ENCODE results near the gene NRP2.

NRP2 gene, protein sequence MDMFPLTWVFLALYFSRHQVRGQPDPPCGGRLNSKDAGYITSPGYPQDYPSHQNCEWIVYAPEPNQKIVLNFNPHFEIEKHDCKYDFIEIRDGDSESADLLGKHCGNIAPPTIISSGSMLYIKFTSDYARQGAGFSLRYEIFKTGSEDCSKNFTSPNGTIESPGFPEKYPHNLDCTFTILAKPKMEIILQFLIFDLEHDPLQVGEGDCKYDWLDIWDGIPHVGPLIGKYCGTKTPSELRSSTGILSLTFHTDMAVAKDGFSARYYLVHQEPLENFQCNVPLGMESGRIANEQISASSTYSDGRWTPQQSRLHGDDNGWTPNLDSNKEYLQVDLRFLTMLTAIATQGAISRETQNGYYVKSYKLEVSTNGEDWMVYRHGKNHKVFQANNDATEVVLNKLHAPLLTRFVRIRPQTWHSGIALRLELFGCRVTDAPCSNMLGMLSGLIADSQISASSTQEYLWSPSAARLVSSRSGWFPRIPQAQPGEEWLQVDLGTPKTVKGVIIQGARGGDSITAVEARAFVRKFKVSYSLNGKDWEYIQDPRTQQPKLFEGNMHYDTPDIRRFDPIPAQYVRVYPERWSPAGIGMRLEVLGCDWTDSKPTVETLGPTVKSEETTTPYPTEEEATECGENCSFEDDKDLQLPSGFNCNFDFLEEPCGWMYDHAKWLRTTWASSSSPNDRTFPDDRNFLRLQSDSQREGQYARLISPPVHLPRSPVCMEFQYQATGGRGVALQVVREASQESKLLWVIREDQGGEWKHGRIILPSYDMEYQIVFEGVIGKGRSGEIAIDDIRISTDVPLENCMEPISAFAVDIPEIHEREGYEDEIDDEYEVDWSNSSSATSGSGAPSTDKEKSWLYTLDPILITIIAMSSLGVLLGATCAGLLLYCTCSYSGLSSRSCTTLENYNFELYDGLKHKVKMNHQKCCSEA

DNA sequence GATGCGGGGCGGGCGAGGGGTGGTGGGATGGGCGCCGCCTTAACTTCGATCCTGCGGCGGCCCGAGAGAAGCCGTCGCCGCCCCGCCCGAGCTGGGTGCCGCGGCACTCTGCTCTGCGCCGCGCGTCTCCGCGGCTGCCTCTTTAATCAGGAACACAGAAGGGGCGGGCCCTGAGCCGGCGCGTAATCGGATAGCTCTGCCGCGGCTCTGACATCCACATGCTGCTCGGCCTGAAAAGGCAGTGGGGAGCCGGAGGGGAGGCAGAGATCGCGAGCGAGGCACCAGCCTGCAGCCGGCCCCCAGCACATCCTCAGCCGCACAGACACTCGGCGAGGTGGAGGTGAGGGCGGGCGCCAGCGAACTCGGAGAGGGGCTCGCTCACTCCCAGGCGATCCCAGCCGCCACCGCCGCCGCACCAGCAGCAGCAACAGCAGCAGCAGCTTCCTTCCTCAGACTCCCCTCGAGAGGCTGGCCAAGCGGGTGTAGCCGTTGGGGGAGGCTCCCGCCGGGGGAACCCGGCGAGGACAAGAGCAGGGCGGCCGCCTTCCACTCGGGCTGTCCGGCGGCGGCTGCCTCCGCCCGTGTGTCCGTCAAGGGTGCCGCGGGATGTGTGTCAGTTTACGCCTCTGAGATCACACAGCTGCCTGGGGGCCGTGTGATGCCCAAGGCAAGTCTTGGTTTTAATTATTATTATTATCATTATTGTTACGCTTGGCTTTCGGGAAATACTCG lies at the start of gene NRP2:
Gene NRP2 (plus strand): TSS at position 263 of the 732 bp plus-strand sequence. CDS start 790 bp downstream, outside the sequence.
- no peak for DNase-seq (ENCODE audit: low spot score)

DNA sequence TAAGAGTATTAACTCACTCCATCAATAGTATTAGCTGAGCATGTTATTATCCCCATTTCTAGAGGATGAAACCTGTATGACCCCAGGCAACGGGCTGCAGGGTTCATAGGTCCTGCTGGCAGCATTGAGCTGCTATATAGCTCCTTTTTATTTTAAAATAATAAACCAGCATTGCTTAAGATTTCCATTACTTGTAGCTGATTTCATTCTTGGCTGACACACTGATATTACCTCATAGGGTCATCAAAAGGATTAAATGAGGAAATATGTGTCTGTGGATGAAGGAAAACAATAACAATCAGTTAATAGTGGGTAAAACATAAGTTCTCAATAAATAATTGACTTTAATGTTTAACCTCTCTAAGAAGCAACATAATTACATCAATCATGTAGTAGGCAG lies 48.3 kb upstream of the NRP2 start:
- no peak for DNase-seq (ENCODE audit: low spot score)

DNA sequence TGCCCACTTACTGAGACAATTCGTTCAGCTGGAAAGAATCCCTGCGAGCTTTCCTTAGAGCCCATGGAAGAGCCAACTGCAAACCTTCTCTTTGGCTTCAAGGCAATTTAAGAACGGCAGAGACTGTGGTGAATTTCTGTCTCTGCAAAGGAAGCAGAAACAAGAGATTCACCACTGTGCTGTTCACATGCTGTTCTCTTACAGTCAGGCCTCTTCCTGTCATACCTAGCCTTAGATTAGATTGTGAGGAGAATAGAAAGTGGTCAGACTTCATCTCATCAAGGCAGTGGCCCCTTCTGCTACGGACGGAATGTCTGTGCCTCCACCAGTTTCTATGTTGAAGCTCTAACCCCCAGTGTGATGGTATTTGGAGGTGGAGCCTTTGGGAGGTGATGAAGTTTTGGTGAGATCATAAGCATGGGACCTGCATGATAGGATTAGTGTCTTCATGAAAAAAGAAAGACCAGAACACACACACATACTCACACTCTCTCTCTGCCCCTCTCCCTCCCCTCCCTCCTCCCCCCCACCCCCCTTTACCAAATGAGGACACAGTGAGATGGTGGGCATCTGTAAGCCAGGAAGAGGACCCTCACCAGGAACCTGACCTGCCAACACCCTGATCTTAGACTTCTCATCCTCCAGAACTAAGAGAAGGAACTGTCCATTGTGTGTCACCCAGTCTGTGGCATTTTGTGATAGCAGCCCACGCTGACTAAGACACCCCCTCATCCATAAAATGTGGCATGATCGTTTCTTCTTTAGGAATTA lies 45.6 kb upstream of the NRP2 start:
- no peak for DNase-seq (ENCODE audit: low spot score)

DNA sequence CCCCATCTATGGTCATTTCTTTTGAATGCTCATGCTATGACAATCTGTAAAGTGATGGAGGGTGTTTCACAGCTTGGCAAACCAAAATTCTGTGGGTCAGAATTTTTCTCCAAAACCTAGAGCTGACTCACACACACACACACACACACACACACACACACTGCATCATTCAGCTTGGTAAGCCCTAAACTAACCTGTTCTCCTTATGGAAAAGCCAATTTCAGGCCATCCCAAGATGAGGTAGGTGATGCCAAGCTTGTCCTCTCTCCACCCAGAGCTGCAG lies 45.0 kb upstream of the NRP2 start:
- DNase-seq (ENCODE audit: low spot score) = no peak

DNA sequence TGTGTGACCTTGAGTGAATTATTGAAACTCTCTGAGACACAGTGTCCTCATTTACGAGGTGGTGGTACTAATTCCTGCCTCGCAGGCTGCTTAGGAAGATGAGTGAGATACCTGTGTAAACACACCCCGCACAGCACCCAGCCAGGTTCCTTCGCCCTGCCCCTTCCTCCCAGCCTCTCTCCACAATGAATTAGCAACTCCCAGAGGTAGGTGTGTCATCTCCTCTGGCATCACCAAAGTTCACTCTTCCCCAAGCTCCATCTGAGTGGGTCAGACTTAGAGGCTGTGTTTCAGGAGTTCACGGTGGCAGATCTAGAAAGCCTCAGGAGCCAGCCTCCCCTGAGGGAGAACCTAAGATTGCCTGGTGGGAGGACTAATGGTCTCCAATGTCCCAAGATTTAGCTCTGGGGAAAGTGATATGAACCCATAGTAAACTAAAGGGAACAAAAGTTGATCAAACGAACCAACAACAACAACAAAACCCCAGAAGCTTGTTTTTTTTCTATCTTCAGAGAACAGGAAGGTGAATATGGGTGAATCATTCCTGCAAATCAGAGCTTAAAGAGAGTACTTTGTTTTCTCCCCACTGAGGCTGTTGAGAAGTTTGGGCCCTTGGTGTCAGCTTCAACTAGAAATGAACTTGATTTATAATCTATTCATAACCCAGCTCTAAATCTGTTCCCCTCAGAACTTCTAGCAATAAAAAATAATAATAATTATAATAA lies 44.4 kb upstream of the NRP2 start:
- no peak for DNase-seq (ENCODE audit: low spot score)

DNA sequence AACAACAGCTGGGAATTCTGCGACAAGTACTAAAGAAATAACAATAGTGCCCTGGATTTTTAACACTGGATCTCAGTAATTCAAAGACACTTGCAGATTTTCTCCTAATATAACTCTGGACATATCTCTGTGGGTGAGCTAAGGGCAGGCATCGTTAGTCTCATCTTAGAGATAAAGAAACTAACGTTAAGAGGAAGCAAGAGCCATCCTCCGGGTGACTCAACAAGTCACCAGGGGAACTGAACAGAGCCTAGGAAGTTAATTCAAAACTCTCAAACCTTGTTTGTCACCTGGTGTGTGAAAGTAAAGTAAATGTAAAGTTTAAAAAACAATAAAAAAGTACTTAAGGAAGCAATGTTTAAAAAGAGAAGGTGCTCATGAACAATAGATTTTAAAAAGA lies 41.6 kb upstream of the NRP2 start:
- DNase-seq (ENCODE audit: low spot score) = no peak

DNA sequence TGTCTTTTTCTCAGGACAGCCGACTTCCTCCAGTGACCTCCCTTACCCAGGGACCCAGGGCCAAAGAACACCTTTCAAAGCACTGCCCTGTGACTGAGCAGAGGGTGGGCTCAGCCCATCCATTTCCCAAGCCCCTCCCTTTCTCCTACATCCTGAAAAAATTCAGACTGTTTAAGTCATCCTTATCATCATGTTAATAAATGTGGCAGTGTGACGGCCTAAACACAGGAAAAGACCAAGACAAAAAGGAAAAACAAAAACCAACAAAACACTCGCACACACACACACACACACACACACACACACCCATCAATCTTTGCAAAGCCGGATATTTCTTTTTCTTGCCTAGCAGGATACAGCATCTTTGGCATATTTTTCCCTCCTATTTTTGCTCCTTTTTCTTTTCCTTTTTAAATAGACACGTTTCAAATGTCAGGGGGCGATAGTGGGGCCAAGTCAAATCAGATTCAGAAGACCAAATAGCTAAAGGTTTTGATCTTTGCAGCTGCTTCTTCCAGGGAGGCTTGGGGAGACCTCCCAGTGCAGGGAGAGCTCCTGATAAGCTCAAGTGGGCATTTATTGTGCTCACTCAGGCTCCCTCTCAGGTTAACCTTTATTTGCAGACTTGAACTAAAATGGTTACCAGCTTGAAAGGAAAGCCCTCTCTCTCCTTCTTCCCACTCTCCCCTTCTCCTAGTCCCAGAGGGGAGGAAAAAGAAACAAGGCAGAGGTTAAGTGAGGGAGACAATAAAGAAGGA lies 39.5 kb upstream of the NRP2 start:
- no peak for DNase-seq (ENCODE audit: low spot score)

DNA sequence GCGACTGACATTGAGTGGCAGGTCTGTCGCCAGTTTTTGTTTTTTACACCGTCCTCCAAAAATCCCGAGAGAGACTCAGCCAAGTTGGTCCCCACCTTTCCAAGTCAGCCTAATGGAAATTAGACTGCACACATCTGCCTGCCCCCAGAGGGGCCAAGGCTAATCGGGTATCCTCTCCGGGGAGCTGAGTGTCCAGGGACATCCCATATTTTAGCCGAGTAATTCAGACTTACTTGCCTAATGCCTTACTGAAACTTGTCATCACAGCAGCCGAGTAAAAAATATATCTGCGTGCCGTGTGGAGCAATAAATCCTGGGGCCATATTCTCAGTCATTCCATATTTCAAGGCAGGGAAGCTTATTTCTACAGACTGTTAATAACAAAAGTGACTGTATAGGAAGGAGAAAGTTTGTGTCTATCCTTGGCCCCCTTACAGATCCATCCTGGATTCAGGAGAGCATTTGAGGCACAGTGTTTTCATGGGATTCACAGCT lies 38.9 kb upstream of the NRP2 start:
- no peak for DNase-seq (ENCODE audit: low spot score)

DNA sequence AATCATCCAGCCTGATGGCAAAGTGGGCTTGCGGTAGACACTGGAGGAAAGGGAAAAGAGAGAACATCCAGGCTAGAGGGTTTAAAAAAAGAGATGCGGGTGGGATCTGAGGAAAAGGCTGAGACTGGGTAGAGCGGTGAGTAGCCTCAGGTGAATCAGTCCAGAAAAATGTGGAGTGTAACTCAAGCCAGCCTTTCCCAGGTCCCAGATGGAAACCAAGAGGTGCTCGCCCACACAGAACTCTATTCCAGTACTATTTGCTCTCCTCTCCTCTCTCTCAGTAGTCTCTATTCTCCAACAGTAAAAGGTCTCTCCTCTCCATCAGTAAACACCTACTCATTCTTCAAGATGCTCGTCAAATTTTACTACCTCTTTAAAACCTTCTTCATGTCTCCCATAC lies 38.3 kb upstream of the NRP2 start:
- DNase-seq (ENCODE audit: low spot score) = no peak

DNA sequence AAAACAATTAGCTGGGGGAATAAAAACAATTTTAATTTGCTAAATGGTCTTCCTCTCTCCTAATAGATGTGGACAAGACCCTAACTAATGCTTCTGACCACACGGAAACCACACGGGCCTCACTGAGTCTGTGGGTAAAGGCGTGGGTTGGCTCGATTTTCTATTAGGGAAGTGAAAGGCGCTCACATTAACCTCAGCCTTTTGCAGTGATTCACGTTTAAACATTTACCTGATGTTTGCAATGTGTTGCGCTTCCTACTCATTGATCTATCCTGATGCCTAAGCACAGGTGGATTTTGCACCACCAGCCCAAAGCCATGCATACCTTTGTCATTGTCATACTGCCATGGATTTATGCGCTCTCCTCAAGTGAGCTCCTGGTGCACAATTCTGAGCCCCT lies 35.6 kb upstream of the NRP2 start:
- DNase-seq (ENCODE audit: low spot score) = no peak

DNA sequence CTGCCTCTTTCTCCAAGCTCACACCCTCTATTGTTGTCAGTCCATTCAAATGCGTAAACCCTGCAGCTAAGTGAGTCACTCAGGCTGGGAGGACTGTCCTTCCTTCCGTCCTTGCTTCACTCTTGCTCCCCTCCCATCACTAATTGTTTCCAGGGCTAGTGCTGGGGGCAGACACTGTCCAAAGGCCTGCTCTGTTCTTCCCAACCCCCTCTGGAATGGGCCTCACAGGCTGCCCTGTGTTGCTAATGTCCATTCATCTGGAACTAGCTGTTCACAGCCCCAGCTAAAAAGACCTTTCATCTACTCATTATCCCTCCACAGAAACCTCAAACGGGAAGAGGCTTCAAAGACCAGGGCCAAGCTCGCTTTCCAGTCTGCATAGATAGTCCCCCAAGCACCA lies 31.9 kb upstream of the NRP2 start:
- DNase-seq (ENCODE audit: low spot score) = no peak

DNA sequence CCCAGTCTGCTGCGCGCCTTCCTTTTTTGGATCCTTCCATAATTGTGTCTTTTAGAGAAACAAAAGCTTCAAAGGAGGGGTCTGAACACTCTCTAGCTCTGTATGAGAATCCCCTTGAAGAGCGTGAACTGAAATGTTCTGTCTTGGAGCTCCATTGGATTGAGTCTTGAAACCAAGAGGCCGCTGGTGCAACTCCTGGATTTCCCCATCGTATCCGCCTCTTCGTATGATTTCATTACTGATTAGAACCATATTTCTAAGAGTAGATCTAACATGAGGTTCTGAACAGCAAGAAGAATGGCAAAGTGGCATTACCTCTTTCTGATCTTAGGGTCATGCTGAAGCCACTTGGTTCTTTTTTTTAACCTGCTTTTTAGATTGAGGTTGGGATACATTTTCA lies 31.4 kb upstream of the NRP2 start:
- no peak for DNase-seq (ENCODE audit: low spot score)

DNA sequence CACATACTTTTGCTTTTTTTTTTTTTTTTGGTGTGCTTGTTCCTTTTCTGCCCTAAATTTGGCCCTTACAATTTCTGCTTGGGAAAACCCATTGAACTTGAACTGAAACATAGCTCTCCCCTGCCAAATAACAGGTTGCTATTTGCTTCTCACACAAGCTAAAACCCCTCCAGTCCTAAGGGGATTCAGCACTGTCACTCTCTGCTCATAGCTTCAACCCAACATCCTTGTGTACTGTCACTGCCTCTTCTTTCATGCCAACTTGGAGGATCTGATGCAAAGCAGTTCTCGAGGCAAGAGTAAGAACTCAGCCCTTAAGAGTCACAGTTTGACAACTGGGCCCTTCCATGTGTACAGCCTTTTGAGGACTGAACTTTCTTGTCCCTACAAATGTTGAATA lies 30.6 kb upstream of the NRP2 start:
- no peak for DNase-seq (ENCODE audit: low spot score)

DNA sequence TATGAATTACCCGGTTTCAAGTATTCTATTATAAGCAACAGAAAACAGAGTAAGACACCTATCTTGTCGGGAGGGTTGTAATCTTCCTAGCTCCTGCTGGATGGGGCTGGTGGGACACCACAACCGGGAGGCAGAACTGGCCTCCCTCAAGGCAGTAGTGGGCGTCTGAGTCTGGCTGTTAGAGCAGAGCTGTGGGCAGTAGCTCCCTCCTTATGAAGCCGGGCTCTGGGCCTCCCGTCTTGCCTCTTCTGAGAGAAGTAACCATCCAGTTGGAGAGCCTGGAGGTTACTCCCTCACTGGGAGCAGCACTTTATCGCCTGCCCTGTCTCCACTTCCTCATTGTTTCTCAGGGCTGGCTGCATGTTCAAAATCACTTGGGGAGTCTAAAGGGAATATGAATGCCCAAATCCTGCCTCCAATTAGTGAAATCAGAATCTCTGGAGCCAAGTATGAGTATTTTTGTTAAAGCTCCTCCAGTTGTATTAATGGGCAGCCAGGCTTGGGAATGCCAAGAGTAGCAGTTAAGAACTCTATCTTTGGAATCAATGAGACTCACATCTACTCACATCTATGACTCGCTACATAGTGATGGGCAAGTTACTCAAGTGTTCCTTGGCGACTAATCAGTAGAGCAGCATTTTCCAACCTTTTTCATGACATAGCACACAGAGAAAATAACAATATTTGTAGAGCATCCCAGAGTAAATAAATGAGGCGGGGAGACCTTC lies 27.3 kb upstream of the NRP2 start:
- DNase-seq (ENCODE audit: low spot score) = no peak

DNA sequence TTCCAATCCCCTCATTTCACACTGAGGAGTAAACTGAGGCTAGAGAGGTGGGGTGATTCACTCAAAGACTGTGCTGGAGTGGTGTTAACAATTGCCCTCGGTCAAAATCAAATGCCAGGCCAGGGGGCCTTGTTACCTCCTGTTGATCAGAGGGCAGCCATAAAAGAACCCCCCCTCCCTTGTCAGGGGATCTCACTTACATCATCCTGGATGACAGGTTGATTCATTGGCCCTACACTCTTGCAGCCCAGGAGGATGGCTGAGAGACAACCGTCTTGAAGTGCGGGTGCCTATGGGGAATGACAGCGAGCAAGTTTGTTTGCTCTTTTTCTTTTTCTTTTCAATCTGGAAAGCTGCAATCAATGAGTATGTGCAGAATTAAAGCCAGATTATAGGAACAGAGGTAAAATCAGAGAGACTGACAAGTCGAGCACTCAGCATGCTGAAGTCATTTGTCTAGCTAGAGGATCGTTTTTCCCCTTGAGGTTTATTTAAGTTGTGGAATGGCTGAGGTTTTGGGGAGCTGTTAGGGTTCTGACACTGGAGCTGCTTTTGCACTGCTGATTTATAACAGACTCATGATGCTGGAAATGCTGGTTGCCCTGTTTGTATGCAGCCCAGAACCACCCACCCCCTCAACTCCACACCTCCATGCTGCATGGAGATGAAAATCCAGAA lies 26.4 kb upstream of the NRP2 start:
- DNase-seq (ENCODE audit: low spot score) = no peak

DNA sequence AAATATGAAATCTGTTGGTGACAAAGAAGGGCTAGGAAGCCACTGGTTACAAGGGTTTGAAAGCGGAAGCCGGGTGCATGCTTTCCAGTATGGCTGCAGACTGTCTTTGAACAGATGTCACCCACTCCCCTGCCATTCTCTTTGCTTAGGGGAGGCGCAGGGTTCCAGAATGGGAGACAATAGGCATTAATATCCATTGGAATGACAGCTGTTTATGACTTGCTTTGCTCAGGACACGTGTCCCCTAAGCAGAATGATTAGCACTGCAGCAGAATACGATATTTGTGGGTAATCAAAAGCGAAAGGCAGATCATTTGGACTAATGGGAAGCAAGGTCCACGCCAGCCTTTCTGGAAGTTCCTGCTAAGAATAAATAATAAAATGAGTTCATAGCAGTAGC lies 25.8 kb upstream of the NRP2 start:
- no peak for DNase-seq (ENCODE audit: low spot score)

DNA sequence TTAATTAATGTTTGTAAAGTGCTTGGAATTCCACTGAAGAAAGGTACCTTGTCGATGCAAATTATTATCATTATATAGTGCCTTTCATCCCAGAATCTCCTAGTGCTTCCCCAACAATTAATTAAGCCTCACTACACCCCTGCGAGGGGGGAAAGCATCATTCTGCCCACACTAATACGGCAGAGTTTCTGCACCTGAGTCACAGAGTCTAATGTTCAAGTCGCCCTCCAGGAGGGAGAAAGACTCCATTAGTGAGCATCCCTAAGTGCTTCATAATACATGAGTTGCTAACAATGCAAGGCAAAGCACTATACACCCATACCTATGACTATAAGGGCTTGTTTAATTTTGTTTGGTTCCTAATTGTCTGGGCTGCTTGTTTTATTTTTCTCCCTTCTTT lies 25.4 kb upstream of the NRP2 start:
- no peak for DNase-seq (ENCODE audit: low spot score)

DNA sequence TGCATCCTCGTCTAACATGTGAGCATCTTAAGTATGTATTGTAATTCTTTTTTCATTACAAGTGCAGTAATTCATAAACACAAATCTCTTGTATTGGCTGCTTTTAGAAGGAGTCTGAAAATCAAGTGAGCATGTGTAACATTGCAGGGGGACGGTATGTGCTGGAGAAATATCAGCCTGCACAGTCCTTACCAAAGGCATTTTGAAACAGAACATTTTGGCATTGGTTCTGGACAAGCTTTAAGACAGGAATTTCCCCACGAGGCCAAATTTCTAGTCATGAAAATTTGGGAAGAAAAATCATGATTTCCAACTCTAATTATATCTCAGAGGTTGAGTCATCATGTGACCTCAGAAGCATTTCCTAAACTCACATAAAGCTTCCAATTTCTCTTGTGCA lies 24.7 kb upstream of the NRP2 start:
- no peak for DNase-seq (ENCODE audit: low spot score)

DNA sequence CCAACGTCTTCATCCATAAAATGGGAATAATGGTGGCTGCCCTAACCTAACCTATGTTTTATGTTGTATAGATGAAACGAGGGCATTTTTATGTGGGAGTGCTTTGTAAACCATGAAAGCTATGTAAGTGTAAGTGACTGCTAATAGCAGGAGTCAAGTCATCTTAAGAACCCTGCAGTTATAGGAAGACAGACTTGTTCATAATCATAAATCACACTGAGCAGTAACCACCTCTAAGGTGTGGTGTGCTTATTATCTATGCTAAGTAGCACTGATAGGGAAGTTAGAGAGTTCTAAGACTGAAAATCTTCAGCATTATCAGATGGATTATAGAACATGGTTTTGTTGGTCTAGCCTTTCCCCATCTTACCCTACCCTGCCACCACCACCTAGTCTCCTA lies 24.2 kb upstream of the NRP2 start:
- DNase-seq (ENCODE audit: low spot score) = no peak

Data from CD4-positive, alpha-beta T cell treated with Interleukin-15 for 4 hours (primary cell).